Measurements from ENCODE around the gene COL18A1. TPM values are rescaled to one million over a fixed set of nuclear protein-coding genes. Genes with fewer than 3 reads are reported as not detected.

COL18A1 gene
- total and polyA plus RNA-seq, 2 experiments from 2014 or later, result 97.1 to 140 TPM

DNA sequence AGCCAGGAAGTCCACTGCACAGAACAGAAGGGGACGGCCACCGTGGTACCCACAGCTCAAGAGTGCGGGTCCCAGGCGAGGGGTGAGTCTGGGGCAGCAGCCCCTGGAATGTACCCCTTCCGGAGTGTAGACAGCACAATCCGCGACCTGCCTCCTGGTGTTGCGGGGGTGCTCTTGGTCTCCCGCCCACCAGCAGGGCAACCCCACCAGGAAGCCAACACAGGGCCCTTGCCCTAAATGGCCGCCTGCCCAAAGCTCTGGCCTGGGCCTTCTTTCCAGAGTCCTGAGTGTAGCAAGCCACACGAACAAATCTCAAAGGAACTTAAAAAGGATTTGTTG, 138.4 kb downstream of the COL18A1 start:
- Histone ChIP-seq H2AFZ (no peak overlapping the region), H3K4me1 (ENCODE audit: insufficient read depth) (peaks cover 9% of the 10 kb centered on the region), H4K20me1 (ENCODE audit: insufficient read depth, poor library complexity, severe bottlenecking) (no peaks in the 10 kb centered on the region), H3K4me2 (no peak overlapping the region), H3K36me3 (replicated peaks; ENCODE audit: insufficient read depth, low read depth) (no peaks in the 10 kb centered on the region), H3K9me3 (ENCODE audit: low read depth) (no peaks in the 10 kb centered on the region), H3K9me2 (replicated peaks; ENCODE audit: insufficient read depth) (no peaks in the 10 kb centered on the region), H3K4me3 (no peak overlapping the region), H3K27me3 (no peaks in the 10 kb centered on the region), H3K27ac (no peak overlapping the region), H3K79me2 (no peaks in the 10 kb centered on the region)
- no peak for DNase-seq (ENCODE audit: low spot score)
- WGBS (ENCODE audit: low lambda C conversion rate, missing lambda C conversion rate), result 93% methylated on average over 11 of the region's 11 CpGs
- no peak for TF ChIP-seq CTCF (IDR thresholded peaks at IDR 0.05; ENCODE audit: poor library complexity)
- TF ChIP-seq EZH2phosphoT487 (IDR thresholded peaks at IDR 0.05; ENCODE audit: low read depth, severe bottlenecking, unreplicated experiment), result no peak
- TF ChIP-seq EZH2 (IDR thresholded peaks at IDR 0.05; ENCODE audit: borderline replicate concordance), result no peak

DNA sequence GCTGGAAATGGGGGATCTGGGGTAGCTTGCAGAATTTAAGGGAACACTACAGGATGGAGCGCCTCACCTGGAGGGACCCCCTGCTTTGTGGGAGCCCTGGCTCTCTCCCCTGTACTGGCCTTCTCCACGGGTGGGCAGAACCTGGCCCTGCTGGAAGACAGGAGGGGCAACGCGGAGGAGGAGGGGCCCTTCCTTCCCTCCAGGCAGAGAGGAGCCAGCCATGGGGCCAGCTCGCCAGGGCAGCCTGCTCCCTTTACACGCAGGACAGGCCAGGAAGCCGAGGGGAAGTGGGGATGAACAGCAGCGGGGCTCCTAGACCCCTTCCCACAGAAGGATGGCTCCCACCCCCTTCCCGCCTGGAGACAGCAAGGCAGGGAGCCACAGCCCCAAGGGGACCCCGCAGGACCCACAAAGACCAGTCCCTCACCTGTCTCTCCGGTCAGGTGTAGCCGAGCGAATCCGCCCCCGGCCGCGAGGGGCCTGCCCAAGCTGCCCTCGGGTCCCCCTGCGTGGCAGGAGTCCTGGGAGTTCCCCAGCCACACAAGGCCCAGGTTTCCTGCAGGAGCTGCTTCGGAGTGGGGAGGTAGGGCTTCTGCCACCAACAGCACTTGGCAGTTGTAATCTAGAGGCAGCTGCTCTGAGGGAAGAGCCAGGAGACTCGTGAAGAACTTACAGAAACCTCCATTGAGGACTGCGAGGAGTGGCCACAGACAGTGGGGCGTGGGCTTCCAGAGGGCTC, 138.9 kb downstream of the COL18A1 start:
- 90% methylated on average over 17 of the region's 23 CpGs for WGBS (ENCODE audit: low lambda C conversion rate, missing lambda C conversion rate)

DNA sequence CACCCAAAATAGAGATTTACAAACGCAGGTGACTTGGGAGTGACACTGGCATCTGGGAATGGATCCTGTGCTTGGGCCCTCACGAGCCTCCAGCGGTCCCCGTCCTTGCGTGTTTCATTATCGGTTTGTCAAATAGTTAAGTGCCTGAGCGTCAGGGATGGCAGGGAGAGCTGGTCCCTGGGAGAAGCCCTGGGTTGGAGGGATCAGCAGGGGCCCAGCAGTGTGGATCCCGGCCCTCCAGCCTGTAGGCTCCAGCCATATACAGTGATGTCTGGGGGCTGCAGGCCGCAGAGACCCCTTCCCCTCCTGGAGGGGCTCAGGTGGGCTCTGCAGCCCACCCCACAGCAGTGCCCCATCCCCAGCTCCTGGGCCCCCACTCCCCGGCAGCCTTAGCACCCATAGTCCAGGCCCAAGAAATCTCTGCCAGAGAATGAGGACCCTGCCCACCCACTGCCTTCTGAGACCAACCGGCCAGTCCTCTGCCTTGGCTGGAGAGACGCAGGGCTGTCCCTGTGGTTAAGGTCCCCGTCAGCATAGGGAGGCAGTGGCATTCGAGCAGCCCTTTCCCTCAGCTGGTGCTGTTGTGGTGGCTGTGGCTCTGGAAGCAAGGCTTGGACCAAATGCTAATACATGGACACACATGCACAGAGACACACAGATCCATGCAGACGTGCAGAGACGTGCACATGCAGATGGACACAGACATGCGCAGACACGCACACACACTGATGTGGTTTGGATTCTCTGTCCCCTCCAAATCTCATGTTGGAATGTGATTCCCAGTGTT, 139.7 kb downstream of the COL18A1 start:
- no peaks in the 10 kb centered on the region for H3K9me2 ChIP-seq (replicated peaks; ENCODE audit: insufficient read depth)
- H2AFZ ChIP-seq, result no peak overlapping the region
- H4K20me1 ChIP-seq (ENCODE audit: insufficient read depth, poor library complexity, severe bottlenecking), result no peaks in the 10 kb centered on the region
- H3K36me3 ChIP-seq (replicated peaks; ENCODE audit: insufficient read depth, low read depth), result no peaks in the 10 kb centered on the region
- H3K27me3 ChIP-seq, result no peaks in the 10 kb centered on the region
- no peak overlapping the region for H3K4me2 ChIP-seq
- 87% methylated on average over 17 of the region's 18 CpGs for WGBS (ENCODE audit: low lambda C conversion rate, missing lambda C conversion rate)
- DNase-seq (ENCODE audit: low spot score), result no peak
- no peaks in the 10 kb centered on the region for H3K9me3 ChIP-seq (ENCODE audit: low read depth)
- H3K79me2 ChIP-seq, result no peaks in the 10 kb centered on the region
- no peak overlapping the region for H3K4me3 ChIP-seq
- no peak overlapping the region for H3K27ac ChIP-seq
- peaks cover 9% of the 10 kb centered on the region for H3K4me1 ChIP-seq (ENCODE audit: insufficient read depth)
- no peak for TF ChIP-seq EZH2phosphoT487 (IDR thresholded peaks at IDR 0.05; ENCODE audit: low read depth, severe bottlenecking, unreplicated experiment)
- TF ChIP-seq CTCF (IDR thresholded peaks at IDR 0.05; ENCODE audit: poor library complexity), result no peak
- no peak for TF ChIP-seq EZH2 (IDR thresholded peaks at IDR 0.05; ENCODE audit: borderline replicate concordance)

More for the DNA sequence above, 138.9 kb downstream of the COL18A1 start:
- Histone ChIP-seq H3K4me2 (no peak overlapping the region), H2AFZ (no peak overlapping the region), H4K20me1 (ENCODE audit: insufficient read depth, poor library complexity, severe bottlenecking) (no peaks in the 10 kb centered on the region), H3K27ac (no peak overlapping the region), H3K79me2 (no peaks in the 10 kb centered on the region), H3K27me3 (no peaks in the 10 kb centered on the region), H3K9me3 (ENCODE audit: low read depth) (no peaks in the 10 kb centered on the region), H3K4me3 (no peak overlapping the region), H3K9me2 (replicated peaks; ENCODE audit: insufficient read depth) (no peaks in the 10 kb centered on the region), H3K36me3 (replicated peaks; ENCODE audit: insufficient read depth, low read depth) (no peaks in the 10 kb centered on the region), H3K4me1 (ENCODE audit: insufficient read depth) (peaks cover 9% of the 10 kb centered on the region)
- no peak for DNase-seq (ENCODE audit: low spot score)
- TF ChIP-seq EZH2phosphoT487 (IDR thresholded peaks at IDR 0.05; ENCODE audit: low read depth, severe bottlenecking, unreplicated experiment), result no peak
- TF ChIP-seq EZH2 (IDR thresholded peaks at IDR 0.05; ENCODE audit: borderline replicate concordance), result no peak
- no peak for TF ChIP-seq CTCF (IDR thresholded peaks at IDR 0.05; ENCODE audit: poor library complexity)

Data from hepatocyte (in vitro differentiated cells).